H1 (cell line): Measurements from ENCODE around the gene OSCAR.

Experiments used
- ATF3 ChIP-seq: IDR thresholded peaks from 2 replicates; pipeline ENCODE4 v1.6.1; 2011; ENCODE audit warnings: low read depth, mild to moderate bottlenecking, low read length; ENCODE audit not compliant: insufficient read depth
- CTCF ChIP-seq, 3 experiments: IDR thresholded peaks; 1 replicate in 2 of 3; 2 replicates in 1 of 3; pipeline versions ENCODE4 v1.5.1 to v1.6.1; 2011; ENCODE audit warnings: low read length in 3 of 3, mild to moderate bottlenecking in 3 of 3, inconsistent platforms in 2 of 3, low read depth in 1 of 3, moderate library complexity in 1 of 3; ENCODE audit not compliant: insufficient read depth in 1 of 3; ENCODE audit errors: control extremely low read depth in 1 of 3
- EZH2 ChIP-seq: fragments of 200-600 bp; sonication (generic); IDR thresholded peaks from 2 replicates; pipeline ENCODE4 v1.7.1; 2012; ENCODE audit warnings: low read depth, mild to moderate bottlenecking, moderate library complexity, low read length, inconsistent platforms; ENCODE audit not compliant: severe bottlenecking
- NRF1 ChIP-seq: IDR thresholded peaks from 2 replicates; pipeline ENCODE4 v1.6.1; 2011; ENCODE audit warnings: mild to moderate bottlenecking, low read depth, low read length, improper control_type of control experiment
- POLR2A ChIP-seq, 2 experiments: IDR thresholded peaks; 1 replicate in 1 of 2; 2 replicates in 1 of 2; pipeline ENCODE4 v1.6.1; 2011; ENCODE audit warnings: low read depth in 2 of 2, low read length in 2 of 2, mild to moderate bottlenecking in 2 of 2; ENCODE audit errors: control extremely low read depth in 1 of 2
- POLR2AphosphoS5 ChIP-seq: IDR thresholded peaks from 2 replicates; pipeline ENCODE4 v1.6.1; 2011; ENCODE audit warnings: low read depth, low read length
- RAD21 ChIP-seq, 2 experiments: IDR thresholded peaks in 1 of 2; conservative IDR thresholded peaks in 1 of 2; 2 replicates each; pipeline ENCODE4 v1.6.1; 2011; ENCODE audit warnings: low read depth in 2 of 2, low read length in 2 of 2, improper control_type of control experiment in 1 of 2, inconsistent platforms in 1 of 2, mild to moderate bottlenecking in 1 of 2, moderate library complexity in 1 of 2
- SIN3A ChIP-seq, 2 experiments: IDR thresholded peaks in 1 of 2; conservative IDR thresholded peaks in 1 of 2; 2 replicates each; pipeline ENCODE4 v1.6.1; 2011 to 2012; ENCODE audit warnings: low read length in 2 of 2, improper control_type of control experiment in 1 of 2, low read depth in 1 of 2, mild to moderate bottlenecking in 1 of 2
- SUZ12 ChIP-seq: fragments of 200-600 bp; sonication (generic); IDR thresholded peaks from 2 replicates; pipeline ENCODE4 v1.6.1; 2012; ENCODE audit warnings: mild to moderate bottlenecking, inconsistent platforms, low read length, moderate library complexity, mixed read lengths
- TAF1 ChIP-seq: IDR thresholded peaks from 2 replicates; pipeline ENCODE4 v1.6.1; 2011; ENCODE audit warnings: mild to moderate bottlenecking, low read depth, low read length
- TEAD4 ChIP-seq: IDR thresholded peaks from 2 replicates; pipeline ENCODE4 v1.6.1; 2012; ENCODE audit warnings: low read depth, low read length, inconsistent platforms, mixed read lengths
- USF2 ChIP-seq: IDR thresholded peaks from 2 replicates; pipeline ENCODE4 v1.6.1; 2011; ENCODE audit warnings: low read length, improper control_type of control experiment
- ZNF274 ChIP-seq: IDR thresholded peaks from 2 replicates; pipeline ENCODE4 v1.7.0; 2012; ENCODE audit warnings: low read length, borderline replicate concordance; ENCODE audit errors: extremely low read depth

GRCh38 chr19:54124393-54124792 lies 23.8 kb upstream of the OSCAR start:
- TF ChIP-seq TAF1: no peak
- TF ChIP-seq POLR2A (IDR thresholded peaks at IDR 0.05; ENCODE audit: control extremely low read depth in 1 of 2, low read depth in 2 of 2, low read length in 2 of 2): no peak
- TF ChIP-seq POLR2AphosphoS5: no peak
- TF ChIP-seq USF2: no peak
- TF ChIP-seq SIN3A (conservative IDR thresholded peaks at IDR 0.05 in 1 of 2, IDR thresholded peaks at IDR 0.05 in 1 of 2; ENCODE audit: low read depth in 1 of 2, low read length in 2 of 2): no peak
- TF ChIP-seq TEAD4: no peak
- TF ChIP-seq SUZ12: no peak
- TF ChIP-seq ATF3: no peak
- TF ChIP-seq ZNF274: no peak
- no peak for TF ChIP-seq CTCF (IDR thresholded peaks at IDR 0.05; ENCODE audit: control extremely low read depth in 1 of 3, insufficient read depth in 1 of 3, low read depth in 1 of 3, low read length in 3 of 3)
- no peak for TF ChIP-seq RAD21 (IDR thresholded peaks at IDR 0.05 in 1 of 2, conservative IDR thresholded peaks at IDR 0.05 in 1 of 2; ENCODE audit: low read depth in 2 of 2, low read length in 2 of 2)
- no peak for TF ChIP-seq NRF1
- TF ChIP-seq EZH2: no peak
